GM18526 (cell line): ENCODE measurements around the gene EPB41L4B.

Experiments used
- POLR2A ChIP-seq: IDR thresholded peaks from 3 replicates; pipeline ENCODE4 v1.6.1; 2011; ENCODE audit not compliant: insufficient read length; ENCODE audit errors: extremely low read depth

EPB41L4B gene

GRCh38 chr9:109311731-109312130, 9.1 kb downstream of the EPB41L4B start:
- TF ChIP-seq POLR2A, result no peak

DNA sequence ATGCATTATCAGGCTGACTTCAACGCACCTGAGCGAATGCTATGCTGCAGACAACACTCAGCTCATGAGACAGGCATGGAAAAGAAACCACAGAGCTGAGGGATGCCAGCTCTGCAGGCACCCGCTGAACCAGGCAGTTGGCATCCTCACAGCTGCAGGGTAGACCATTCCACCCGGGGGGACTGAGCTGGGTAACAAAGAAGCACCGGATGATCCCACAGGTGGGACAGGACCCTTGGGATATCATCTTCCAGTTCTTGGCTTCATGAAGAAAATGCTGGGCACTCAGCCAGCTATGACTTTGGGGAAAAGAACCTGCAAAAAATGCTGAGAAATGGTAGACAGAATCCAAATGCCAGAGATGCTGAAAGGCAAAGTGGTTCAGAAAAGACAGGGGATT, 9.6 kb downstream of the EPB41L4B start:
- no peak for TF ChIP-seq POLR2A

GRCh38 chr9:109310486-109310901, 10.4 kb downstream of the EPB41L4B start:
- no peak for TF ChIP-seq POLR2A

DNA sequence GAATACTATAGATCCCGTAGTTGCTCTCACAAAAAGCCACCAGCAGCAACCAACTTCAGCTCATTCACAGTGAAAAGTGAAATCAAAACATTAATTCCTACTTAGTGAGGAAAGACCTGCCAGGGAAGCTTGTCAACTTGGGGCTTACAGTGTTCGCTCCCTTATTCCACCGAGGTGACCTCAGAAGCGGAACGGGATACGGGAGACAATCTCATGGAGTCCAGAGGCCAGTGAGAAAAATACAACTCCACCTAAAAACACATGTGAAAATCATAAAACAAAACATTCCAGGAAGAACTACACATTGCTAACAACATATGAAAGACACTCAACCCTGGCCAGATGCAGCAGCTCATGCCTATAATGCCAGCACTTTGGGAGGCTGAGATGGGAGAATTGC, 11.6 kb downstream of the EPB41L4B start:
- no peak for TF ChIP-seq POLR2A

GRCh38 chr9:109307380-109308240, 13.2 kb downstream of the EPB41L4B start:
- TF ChIP-seq POLR2A, result no peak

GRCh38 chr9:109305801-109306200, 15.1 kb downstream of the EPB41L4B start:
- TF ChIP-seq POLR2A, result no peak

DNA sequence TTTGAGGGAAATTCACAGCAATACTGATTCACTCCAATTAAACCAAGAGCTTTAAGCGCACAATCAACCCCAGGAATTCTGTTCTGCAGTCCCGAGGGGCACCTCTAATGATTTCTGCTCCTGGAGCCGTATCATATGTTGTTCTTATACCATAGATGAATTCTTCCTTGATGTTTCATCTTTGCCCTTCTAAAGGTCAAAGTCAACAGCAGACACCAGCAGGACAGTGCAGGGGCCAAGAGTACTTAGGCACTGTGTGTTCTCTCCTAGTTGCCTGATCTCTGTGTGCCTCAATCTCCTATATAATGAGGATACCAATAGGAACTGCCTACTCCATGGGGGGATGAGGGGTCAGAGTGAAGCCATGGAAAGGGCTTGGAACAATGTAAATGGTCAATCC, 16.5 kb downstream of the EPB41L4B start:
- TF ChIP-seq POLR2A, result no peak

- TF ChIP-seq POLR2A, result no peak
Measured at GRCh38 chr9:109303900-109304299, 17.0 kb downstream of the EPB41L4B start.

- no peak for TF ChIP-seq POLR2A
Measured at GRCh38 chr9:109302606-109303005, 18.3 kb downstream of the EPB41L4B start.

GRCh38 chr9:109301012-109301411, 19.8 kb downstream of the EPB41L4B start:
- no peak for TF ChIP-seq POLR2A

DNA sequence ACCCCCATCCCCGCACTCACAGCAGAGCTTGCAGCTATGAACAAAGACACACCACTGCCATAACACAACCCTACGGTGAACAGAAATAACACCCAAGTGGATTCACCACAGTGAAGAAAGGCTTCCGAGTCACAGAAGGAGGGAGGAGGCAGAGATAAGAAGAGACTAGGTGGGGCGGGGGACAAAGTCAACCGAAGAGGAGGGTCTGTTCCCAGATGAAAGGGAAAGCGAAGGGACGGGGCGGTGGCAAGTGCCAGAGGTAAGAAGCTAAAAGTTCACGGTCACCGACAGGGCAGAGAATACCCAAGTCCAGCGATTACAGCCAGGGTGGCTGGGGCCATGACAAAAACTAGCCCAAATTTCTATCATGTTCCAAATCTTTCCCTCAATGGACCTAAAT, 21.0 kb downstream of the EPB41L4B start:
- TF ChIP-seq POLR2A, result no peak

DNA sequence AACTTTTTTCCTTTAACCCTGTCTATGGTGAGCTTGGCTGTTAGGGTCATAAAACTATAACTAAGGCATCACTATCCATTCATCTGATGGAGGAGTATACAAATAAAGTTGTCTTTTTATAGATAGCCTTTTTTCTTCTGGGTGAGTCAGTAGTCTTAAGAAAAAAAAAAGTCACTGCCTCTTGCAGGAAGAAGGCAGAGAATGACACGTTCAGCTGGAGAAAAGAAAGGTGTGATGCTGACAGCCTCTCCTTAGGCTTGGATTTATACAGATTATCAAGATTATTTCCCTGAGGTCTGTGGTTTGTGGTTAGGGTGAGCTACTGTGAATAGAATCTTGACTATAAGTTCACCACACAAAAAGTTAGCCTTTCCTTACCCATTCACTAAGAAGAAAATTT, 23.0 kb downstream of the EPB41L4B start:
- TF ChIP-seq POLR2A, result no peak

GRCh38 chr9:109295221-109296130, 25.4 kb downstream of the EPB41L4B start:
- TF ChIP-seq POLR2A, result no peak

DNA sequence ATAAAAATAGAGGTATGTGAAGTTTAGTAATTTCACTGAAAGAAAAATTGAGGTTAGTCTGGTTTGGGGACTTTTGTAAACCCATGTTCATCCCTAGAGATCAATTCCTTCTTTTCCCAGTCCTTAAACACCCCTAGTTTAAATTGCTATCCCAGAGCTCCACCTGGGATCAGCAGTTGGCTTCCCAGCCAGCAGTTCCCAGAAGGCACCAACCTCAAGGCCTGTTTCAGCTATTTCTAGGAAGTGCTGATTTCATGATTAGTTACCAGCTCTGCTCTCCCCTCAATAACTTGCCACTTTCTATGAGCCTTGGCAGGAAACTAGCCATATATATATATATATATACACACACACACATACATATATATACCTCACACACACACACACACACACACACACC, 30.5 kb downstream of the EPB41L4B start:
- no peak for TF ChIP-seq POLR2A

- no peak for TF ChIP-seq POLR2A
Measured at GRCh38 chr9:109289931-109290330, 30.9 kb downstream of the EPB41L4B start.

- TF ChIP-seq POLR2A, result no peak
Measured at GRCh38 chr9:109289186-109289585, 31.7 kb downstream of the EPB41L4B start.
